Measurements from ENCODE around the gene ADORA2A.

ADORA2A gene

DNA sequence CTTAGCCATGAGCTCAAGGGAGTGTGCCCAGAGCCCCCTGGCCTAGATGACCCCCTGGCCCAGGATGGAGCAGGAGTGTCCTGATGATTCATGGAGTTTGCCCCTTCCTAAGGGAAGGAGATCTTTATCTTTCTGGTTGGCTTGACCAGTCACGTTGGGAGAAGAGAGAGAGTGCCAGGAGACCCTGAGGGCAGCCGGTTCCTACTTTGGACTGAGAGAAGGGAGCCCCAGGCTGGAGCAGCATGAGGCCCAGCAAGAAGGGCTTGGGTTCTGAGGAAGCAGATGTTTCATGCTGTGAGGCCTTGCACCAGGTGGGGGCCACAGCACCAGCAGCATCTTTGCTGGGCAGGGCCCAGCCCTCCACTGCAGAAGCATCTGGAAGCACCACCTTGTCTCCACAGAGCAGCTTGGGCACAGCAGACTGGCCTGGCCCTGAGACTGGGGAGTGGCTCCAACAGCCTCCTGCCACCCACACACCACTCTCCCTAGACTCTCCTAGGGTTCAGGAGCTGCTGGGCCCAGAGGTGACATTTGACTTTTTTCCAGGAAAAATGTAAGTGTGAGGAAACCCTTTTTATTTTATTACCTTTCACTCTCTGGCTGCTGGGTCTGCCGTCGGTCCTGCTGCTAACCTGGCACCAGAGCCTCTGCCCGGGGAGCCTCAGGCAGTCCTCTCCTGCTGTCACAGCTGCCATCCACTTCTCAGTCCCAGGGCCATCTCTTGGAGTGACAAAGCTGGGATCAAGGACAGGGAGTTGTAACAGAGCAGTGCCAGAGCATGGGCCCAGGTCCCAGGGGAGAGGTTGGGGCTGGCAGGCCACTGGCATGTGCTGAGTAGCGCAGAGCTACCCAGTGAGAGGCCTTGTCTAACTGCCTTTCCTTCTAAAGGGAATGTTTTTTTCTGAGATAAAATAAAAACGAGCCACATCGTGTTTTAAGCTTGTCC is 14.3 kb downstream of the ADORA2A start:
- H3K4me3 ChIP-seq (ENCODE audit: low read depth, low read length), result no peak overlapping the region
- TF ChIP-seq, protein P1, sequence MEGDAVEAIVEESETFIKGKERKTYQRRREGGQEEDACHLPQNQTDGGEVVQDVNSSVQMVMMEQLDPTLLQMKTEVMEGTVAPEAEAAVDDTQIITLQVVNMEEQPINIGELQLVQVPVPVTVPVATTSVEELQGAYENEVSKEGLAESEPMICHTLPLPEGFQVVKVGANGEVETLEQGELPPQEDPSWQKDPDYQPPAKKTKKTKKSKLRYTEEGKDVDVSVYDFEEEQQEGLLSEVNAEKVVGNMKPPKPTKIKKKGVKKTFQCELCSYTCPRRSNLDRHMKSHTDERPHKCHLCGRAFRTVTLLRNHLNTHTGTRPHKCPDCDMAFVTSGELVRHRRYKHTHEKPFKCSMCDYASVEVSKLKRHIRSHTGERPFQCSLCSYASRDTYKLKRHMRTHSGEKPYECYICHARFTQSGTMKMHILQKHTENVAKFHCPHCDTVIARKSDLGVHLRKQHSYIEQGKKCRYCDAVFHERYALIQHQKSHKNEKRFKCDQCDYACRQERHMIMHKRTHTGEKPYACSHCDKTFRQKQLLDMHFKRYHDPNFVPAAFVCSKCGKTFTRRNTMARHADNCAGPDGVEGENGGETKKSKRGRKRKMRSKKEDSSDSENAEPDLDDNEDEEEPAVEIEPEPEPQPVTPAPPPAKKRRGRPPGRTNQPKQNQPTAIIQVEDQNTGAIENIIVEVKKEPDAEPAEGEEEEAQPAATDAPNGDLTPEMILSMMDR (IDR thresholded peaks at IDR 0.05; ENCODE audit: insufficient read depth, low read depth, low read length, missing control alignments), result no peak
- no peak for DNase-seq (ENCODE audit: low read depth)

DNA sequence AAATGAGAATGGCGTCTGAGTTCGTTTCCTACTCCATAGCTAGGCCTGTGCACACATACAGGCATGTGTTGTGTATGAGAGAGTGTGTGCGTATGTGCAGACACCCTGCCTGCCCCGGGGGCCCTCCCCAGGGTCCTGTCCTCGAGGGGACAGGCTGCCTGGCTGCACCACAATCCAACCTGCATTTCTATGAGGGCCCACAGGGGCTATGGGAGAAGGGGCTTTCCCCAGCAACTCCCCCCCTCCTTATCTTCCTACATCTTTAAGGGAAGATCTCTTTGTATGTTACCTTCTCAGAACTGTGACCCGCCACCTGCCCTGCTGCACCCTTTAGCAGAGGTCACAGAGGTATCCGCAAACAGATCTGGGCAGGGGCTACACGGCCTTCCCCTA is 14.9 kb downstream of the ADORA2A start:
- H3K4me3 ChIP-seq (ENCODE audit: low read depth, low read length), result no peak overlapping the region
- no peak for DNase-seq (ENCODE audit: low read depth)
- TF ChIP-seq, protein P1 (IDR thresholded peaks at IDR 0.05; ENCODE audit: insufficient read depth, low read depth, low read length, missing control alignments), result no peak

DNA sequence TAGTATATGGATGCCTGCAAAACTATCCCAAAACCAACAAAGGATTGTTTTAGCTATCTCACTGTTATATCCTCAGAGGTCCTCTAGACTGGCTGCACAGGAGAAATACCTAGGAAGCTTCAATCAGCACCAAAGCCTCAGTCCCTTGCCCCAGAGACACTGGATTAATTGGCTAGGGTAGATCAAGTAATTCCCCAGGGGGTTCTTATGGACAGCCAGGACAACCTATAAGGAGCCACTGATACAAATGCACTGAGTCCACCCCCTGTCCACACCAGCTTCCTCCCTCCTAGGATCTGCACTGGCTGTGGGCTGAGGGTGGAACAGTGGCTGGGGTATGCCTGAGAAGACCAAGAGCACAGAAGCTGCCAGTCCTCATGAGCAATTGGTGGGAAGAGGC is 16.3 kb downstream of the ADORA2A start:
- no peak overlapping the region for H3K4me3 ChIP-seq (ENCODE audit: low read depth, low read length)
- DNase-seq (ENCODE audit: low read depth), result no peak
- TF ChIP-seq, protein P1 (IDR thresholded peaks at IDR 0.05; ENCODE audit: insufficient read depth, low read depth, low read length, missing control alignments), result no peak

DNA sequence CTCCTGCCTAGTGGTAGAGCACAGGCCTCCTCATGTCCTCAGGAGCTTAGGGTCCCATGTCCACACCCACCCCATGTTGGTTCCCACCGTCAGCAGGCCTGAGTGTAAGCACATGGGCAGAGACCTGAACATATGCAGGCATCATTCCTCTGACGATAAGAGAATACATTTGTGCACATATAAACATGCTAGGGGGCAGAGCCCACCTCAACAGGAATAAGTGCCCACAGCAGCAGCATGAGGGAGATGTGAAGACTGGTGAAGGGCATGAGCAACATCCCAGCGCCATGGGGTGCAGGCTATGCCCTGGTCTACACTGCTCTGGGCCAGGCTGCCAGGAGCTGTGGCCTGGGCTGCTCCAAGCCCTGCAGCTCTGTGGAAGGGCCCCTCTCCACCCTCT is 16.9 kb downstream of the ADORA2A start:
- TF ChIP-seq, protein P1 (IDR thresholded peaks at IDR 0.05; ENCODE audit: insufficient read depth, low read depth, low read length, missing control alignments), result no peak
- DNase-seq (ENCODE audit: low read depth), result no peak
- H3K4me3 ChIP-seq (ENCODE audit: low read depth, low read length), result no peak overlapping the region

DNA sequence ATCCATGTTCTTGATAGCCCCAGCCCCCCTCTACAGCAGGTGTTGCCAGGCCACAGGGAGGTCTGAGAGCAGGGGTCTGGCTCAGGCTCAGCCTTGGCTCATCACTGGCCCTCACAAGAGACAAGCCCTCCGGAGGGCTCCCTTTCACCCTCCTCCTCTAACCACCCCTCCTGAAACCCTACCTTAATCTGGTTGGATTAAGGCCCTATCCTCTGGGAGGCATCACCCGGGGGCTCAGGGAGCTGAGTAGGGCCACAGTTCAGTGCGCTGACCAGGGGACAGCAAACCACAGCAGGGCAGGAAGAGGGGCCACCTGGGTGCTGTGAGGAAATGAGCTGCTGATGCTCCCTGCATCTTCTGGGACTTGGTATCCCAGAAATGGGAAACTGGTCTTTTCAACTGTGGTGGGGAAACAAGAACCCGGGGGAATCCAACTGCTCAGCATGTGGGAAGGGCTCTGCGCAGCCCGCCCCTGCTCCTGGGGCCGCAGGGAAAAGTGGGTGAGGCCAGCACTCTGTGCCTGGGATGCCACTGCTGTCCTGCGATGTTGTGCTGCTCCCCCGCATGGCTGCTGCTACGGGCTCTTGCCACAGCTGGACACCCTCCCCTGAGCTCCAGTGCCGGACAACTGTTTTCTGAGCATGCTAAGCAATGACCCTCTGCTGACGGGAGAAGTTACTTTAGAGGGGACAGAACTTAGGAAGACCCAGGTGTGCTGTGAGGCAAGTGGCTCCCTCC is 17.5 kb downstream of the ADORA2A start:
- TF ChIP-seq, protein P1 (IDR thresholded peaks at IDR 0.05; ENCODE audit: insufficient read depth, low read depth, low read length, missing control alignments), result no peak
- H3K4me3 ChIP-seq (ENCODE audit: low read depth, low read length), result no peak overlapping the region
- DNase-seq (ENCODE audit: low read depth), result no peak

DNA sequence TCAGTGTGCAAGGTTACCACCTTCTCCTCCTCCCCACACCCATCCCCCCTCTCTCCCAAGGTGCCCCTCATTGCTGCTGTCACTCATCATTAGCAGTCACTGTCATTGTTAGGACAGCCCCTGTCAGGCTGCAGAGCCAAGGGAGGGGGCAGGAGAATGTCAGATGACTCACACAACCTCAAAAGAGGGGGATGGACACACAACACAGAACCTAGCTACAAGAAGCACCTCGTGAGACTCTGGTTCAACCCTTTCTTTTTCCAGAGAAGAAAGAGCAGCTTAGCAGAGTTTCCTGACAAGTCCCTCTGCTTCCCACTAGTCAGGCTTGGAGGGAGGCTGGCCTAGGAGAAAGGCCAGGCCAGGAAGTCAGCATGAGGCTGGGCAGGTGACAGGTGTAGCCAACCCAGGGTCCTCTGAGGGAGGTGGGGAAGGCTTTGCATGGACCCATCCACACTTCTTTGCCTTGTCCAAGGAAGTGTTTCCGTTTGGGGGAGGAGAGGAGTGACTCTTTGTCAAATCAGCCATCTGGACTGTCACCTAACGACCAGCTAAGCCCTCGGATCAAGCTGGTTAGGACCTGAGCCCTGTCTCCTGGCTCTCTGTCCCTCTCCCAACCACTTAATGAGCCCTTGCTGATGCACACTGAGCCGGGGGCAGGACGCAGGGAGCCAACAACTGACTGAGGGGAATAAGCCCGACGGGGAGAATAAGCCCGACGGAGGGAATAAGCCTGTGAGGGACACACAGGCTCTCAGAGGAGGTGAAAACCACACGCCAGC is 18.3 kb downstream of the ADORA2A start:
- no peak overlapping the region for H3K4me3 ChIP-seq (ENCODE audit: low read depth, low read length)
- no peak for DNase-seq (ENCODE audit: low read depth)
- TF ChIP-seq, protein P1 (IDR thresholded peaks at IDR 0.05; ENCODE audit: insufficient read depth, low read depth, low read length, missing control alignments), result no peak
